Activated naive CD4-positive, alpha-beta T cell treated with anti-CD3 and anti-CD28 coated beads, Interleukin-2, amount 50 U/mL, for 24 hours (primary cell): ENCODE results near the gene MED9.

Source experiments
- H3K27ac Mint-ChIP-seq: one replicate; pipeline ENCODE4 v1.8.0; 2021; ENCODE audit warnings: mild to moderate bottlenecking, mixed read lengths
- H3K27me3 Mint-ChIP-seq: one replicate; pipeline ENCODE4 v1.8.0; 2021; ENCODE audit warnings: mixed read lengths
- H3K36me3 Mint-ChIP-seq: one replicate; pipeline ENCODE4 v1.8.0; 2021; ENCODE audit warnings: mixed read lengths
- H3K4me1 Mint-ChIP-seq: one replicate; pipeline ENCODE4 v1.8.0; 2021; ENCODE audit warnings: mixed read lengths
- H3K4me3 Mint-ChIP-seq: one replicate; pipeline ENCODE4 v1.8.0; 2021; ENCODE audit warnings: mild to moderate bottlenecking, mixed read lengths
- H3K9me3 Mint-ChIP-seq: one replicate; pipeline ENCODE4 v1.8.0; 2021; ENCODE audit warnings: mixed read lengths

The MED9 gene

GRCh38 chr17:17511881-17512858, 35.4 kb downstream of the MED9 start:
- Mint-ChIP-seq H3K36me3 (no peaks in the 10 kb centered on the region), H3K27ac (no peak overlapping the region), H3K4me1 (no peaks in the 10 kb centered on the region), H3K27me3 (no peaks in the 10 kb centered on the region), H3K4me3 (no peak overlapping the region), H3K9me3 (no peaks in the 10 kb centered on the region)

- Mint-ChIP-seq H3K9me3 (no peaks in the 10 kb centered on the region), H3K36me3 (no peaks in the 10 kb centered on the region), H3K27me3 (no peaks in the 10 kb centered on the region), H3K27ac (no peak overlapping the region), H3K4me1 (no peaks in the 10 kb centered on the region), H3K4me3 (no peak overlapping the region)
These were observed 36.1 kb downstream of the MED9 start for GRCh38 chr17:17512866-17513265.

- Mint-ChIP-seq H3K27me3 (no peaks in the 10 kb centered on the region), H3K4me3 (no peak overlapping the region), H3K27ac (no peak overlapping the region), H3K4me1 (no peaks in the 10 kb centered on the region), H3K9me3 (no peaks in the 10 kb centered on the region), H3K36me3 (no peaks in the 10 kb centered on the region)
These were observed 36.8 kb downstream of the MED9 start for GRCh38 chr17:17513626-17514025.

- Mint-ChIP-seq H3K27ac (no peak overlapping the region), H3K4me3 (no peak overlapping the region), H3K27me3 (no peaks in the 10 kb centered on the region), H3K36me3 (no peaks in the 10 kb centered on the region), H3K4me1 (no peaks in the 10 kb centered on the region), H3K9me3 (no peaks in the 10 kb centered on the region)
These were observed 37.7 kb downstream of the MED9 start for GRCh38 chr17:17514361-17514992.

GRCh38 chr17:17514993-17515933, 38.5 kb downstream of the MED9 start:
- no peak overlapping the region for H3K4me3 Mint-ChIP-seq
- no peak overlapping the region for H3K27ac Mint-ChIP-seq
- no peaks in the 10 kb centered on the region for H3K36me3 Mint-ChIP-seq
- no peaks in the 10 kb centered on the region for H3K4me1 Mint-ChIP-seq
- H3K9me3 Mint-ChIP-seq, result no peaks in the 10 kb centered on the region
- no peaks in the 10 kb centered on the region for H3K27me3 Mint-ChIP-seq

- H3K36me3 Mint-ChIP-seq, result no peaks in the 10 kb centered on the region
- H3K27ac Mint-ChIP-seq, result no peak overlapping the region
- no peaks in the 10 kb centered on the region for H3K9me3 Mint-ChIP-seq
- H3K4me1 Mint-ChIP-seq, result no peaks in the 10 kb centered on the region
- H3K4me3 Mint-ChIP-seq, result no peak overlapping the region
- H3K27me3 Mint-ChIP-seq, result no peaks in the 10 kb centered on the region
These were observed 39.4 kb downstream of the MED9 start for GRCh38 chr17:17515934-17516930.

- Mint-ChIP-seq H3K36me3 (no peaks in the 10 kb centered on the region), H3K4me1 (no peaks in the 10 kb centered on the region), H3K9me3 (no peaks in the 10 kb centered on the region), H3K4me3 (no peak overlapping the region), H3K27me3 (no peaks in the 10 kb centered on the region), H3K27ac (no peak overlapping the region)
These were observed 40.3 kb downstream of the MED9 start for GRCh38 chr17:17516941-17517720.

- Mint-ChIP-seq H3K4me1 (no peaks in the 10 kb centered on the region), H3K4me3 (no peak overlapping the region), H3K36me3 (no peaks in the 10 kb centered on the region), H3K27ac (no peak overlapping the region), H3K27me3 (no peaks in the 10 kb centered on the region), H3K9me3 (no peaks in the 10 kb centered on the region)
These were observed 41.2 kb downstream of the MED9 start for GRCh38 chr17:17518014-17518413.

GRCh38 chr17:17518951-17519350, 42.2 kb downstream of the MED9 start:
- no peak overlapping the region for H3K4me3 Mint-ChIP-seq
- H3K27me3 Mint-ChIP-seq, result no peaks in the 10 kb centered on the region
- no peaks in the 10 kb centered on the region for H3K9me3 Mint-ChIP-seq
- H3K36me3 Mint-ChIP-seq, result no peaks in the 10 kb centered on the region
- H3K4me1 Mint-ChIP-seq, result no peaks in the 10 kb centered on the region
- H3K27ac Mint-ChIP-seq, result no peak overlapping the region

GRCh38 chr17:17519886-17520285, 43.1 kb downstream of the MED9 start:
- H3K27me3 Mint-ChIP-seq, result no peaks in the 10 kb centered on the region
- H3K4me1 Mint-ChIP-seq, result no peaks in the 10 kb centered on the region
- H3K27ac Mint-ChIP-seq, result no peak overlapping the region
- no peaks in the 10 kb centered on the region for H3K36me3 Mint-ChIP-seq
- no peaks in the 10 kb centered on the region for H3K9me3 Mint-ChIP-seq
- no peak overlapping the region for H3K4me3 Mint-ChIP-seq

GRCh38 chr17:17520599-17521232, 43.9 kb downstream of the MED9 start:
- no peaks in the 10 kb centered on the region for H3K9me3 Mint-ChIP-seq
- H3K27me3 Mint-ChIP-seq, result no peaks in the 10 kb centered on the region
- no peak overlapping the region for H3K27ac Mint-ChIP-seq
- H3K4me3 Mint-ChIP-seq, result no peak overlapping the region
- H3K4me1 Mint-ChIP-seq, result no peaks in the 10 kb centered on the region
- H3K36me3 Mint-ChIP-seq, result no peaks in the 10 kb centered on the region

- H3K27ac Mint-ChIP-seq, result no peak overlapping the region
- H3K4me3 Mint-ChIP-seq, result no peak overlapping the region
- no peaks in the 10 kb centered on the region for H3K4me1 Mint-ChIP-seq
These were observed 46.4 kb downstream of the MED9 start for GRCh38 chr17:17523001-17523730.

More at GRCh38 chr17:17523001-17523730, 46.4 kb downstream of the MED9 start:
- H3K27me3 Mint-ChIP-seq, result no peaks in the 10 kb centered on the region
- H3K9me3 Mint-ChIP-seq, result no peaks in the 10 kb centered on the region
- no peaks in the 10 kb centered on the region for H3K36me3 Mint-ChIP-seq
